AG09319 (cell line): ENCODE measurements around the gene DAPK2.
"Not testable (repeated sequence)": the region's sequence is repeated elsewhere in the genome, so short reads cannot be mapped to it uniquely, and the experiment has no call there.

Source experiments
- DNase-seq: peaks from one replicate; pipeline ENCODE4 v3.0.0-alpha.2; 2010; ENCODE audit warnings: low read depth; ENCODE audit errors: extremely low read depth
- TF ChIP-seq, protein P1 (sequence below): IDR thresholded peaks from 2 replicates; pipeline ENCODE4 v1.5.1; 2011; ENCODE audit warnings: low read depth, mild to moderate bottlenecking, inconsistent platforms, low read length, moderate library complexity

The DAPK2 gene

DNA sequence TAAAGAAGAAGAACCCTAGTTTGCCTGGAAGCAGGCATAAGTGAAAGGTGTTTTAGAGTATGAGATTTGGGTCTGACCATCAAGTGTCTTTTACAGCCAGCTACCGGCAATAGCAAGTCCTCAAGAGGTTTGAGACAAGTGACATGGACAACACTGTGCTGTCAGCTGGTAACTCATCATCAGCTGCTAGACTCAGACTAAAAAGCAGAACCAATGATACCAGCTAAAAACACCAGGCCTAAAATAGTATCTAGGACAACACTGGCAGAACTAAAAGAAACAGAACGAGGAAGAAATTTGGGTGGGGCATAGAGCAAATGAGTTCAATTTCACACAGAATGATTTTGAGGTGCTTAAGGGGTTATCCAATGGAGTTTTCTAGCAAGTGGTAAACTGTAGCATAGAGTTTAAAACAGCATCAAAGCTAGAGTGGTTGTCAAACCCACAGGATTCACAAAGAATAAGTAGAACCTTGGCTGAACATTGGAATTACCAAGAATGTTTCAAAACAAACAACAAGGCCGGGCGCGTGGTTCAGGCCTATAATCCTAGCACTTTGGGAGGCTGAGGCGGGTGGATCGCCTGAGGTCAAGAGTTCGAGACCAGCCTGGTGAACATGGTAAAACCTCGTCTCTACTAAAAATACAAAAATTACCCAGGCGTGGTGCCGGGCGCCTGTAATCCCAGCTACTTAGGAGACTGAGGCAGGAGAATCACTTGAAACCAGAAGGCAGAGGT, 43.4 kb upstream of the DAPK2 start:
- DNase-seq: no peak
- TF ChIP-seq, protein P1, sequence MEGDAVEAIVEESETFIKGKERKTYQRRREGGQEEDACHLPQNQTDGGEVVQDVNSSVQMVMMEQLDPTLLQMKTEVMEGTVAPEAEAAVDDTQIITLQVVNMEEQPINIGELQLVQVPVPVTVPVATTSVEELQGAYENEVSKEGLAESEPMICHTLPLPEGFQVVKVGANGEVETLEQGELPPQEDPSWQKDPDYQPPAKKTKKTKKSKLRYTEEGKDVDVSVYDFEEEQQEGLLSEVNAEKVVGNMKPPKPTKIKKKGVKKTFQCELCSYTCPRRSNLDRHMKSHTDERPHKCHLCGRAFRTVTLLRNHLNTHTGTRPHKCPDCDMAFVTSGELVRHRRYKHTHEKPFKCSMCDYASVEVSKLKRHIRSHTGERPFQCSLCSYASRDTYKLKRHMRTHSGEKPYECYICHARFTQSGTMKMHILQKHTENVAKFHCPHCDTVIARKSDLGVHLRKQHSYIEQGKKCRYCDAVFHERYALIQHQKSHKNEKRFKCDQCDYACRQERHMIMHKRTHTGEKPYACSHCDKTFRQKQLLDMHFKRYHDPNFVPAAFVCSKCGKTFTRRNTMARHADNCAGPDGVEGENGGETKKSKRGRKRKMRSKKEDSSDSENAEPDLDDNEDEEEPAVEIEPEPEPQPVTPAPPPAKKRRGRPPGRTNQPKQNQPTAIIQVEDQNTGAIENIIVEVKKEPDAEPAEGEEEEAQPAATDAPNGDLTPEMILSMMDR: no peak

DNA sequence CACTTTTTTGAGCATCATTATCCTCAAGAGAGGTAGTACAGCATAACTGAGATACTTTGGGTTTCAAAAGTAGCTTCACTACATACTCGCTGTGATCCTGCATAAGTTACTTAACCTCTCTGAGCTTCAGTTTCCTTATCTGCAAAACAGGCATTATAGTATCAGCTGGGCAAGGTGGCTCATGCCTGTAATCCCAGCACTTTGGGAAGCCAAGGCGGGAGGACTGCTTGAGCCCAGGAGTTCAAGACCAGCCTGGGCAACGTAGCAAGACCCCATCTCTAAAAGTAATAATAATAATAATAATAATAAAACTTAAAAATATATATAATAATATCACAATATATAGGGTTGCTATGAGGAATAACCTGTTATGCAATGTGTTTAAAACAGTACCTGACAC, 36.5 kb upstream of the DAPK2 start:
- no peak for DNase-seq
- TF ChIP-seq, protein P1: no peak

DNA sequence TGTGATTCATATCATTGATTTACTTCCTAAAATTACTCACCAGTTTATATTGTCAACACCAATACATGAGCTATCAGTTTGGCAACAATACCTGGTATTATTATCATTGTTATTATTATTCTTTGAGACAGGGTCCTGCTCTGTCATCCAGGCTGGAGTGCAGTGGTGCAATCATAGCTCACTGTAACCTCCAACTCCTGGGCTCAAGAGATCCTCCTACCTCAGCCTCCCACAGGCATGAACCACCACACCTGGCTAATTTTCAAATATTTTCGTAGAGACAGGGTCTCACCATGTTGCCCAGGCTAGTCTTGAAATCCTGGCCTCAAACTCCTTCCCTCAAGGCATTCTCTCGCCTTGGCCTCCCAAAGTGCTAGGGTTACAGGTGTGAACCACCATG, 27.2 kb upstream of the DAPK2 start:
- not testable (repeated sequence) for DNase-seq

DNA sequence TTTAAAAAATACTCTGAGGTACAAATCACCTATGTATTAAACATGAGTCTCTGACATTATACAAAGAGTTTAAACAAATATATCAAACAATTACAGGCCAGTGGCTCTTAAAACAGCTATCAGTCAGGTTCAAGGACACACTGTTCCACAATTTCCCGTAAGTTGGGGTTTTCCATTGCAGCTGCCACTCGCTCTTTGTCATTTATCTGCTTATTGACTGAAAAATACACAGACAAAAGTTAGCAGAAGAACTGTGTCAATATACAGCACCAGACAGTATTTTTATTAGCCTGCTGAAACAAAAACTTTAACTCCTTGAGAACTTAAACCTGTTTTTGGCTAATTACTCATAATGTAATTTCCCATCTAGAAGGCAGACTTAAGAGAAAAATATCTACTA, 26.5 kb upstream of the DAPK2 start:
- TF ChIP-seq, protein P1: no peak
- DNase-seq: no peak

DNA sequence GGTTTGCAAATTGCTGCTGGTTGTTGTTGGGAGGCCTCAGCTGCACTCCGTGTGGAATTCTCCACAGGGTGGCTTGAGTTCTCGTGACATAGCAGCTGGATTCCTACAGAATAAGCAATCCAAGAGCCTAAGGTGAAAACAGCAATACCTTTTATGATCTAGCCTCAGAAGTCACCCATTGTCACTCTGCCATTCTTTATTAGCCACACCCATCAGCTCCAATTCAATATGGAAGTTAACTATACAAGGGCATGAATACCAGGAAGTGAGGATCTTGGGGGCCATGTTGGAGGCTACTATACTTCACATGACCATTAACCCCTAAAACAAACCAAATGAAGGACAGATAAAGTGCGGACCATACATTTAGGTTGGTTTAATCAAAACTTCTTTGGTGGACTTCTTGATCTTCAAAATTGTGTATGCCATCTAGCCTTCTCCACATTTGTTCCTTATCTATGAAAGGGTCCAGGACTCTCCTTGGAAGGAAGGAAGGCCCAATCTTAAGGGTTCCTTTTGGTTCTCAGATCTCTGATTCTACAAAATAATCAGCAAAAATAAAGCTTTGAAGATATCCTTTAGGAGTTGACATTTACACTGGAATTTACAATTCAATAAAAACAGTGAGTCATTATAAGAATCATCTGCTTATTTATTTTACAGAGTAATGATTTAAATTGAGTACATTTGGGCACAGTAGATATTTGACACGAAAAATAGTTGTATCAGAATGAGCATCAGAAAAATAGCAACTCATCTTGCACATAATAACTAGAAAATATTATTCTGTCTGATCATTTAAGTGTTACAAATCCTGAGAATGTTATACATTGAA, 25.9 kb upstream of the DAPK2 start:
- no peak for DNase-seq
- TF ChIP-seq, protein P1: no peak

DNA sequence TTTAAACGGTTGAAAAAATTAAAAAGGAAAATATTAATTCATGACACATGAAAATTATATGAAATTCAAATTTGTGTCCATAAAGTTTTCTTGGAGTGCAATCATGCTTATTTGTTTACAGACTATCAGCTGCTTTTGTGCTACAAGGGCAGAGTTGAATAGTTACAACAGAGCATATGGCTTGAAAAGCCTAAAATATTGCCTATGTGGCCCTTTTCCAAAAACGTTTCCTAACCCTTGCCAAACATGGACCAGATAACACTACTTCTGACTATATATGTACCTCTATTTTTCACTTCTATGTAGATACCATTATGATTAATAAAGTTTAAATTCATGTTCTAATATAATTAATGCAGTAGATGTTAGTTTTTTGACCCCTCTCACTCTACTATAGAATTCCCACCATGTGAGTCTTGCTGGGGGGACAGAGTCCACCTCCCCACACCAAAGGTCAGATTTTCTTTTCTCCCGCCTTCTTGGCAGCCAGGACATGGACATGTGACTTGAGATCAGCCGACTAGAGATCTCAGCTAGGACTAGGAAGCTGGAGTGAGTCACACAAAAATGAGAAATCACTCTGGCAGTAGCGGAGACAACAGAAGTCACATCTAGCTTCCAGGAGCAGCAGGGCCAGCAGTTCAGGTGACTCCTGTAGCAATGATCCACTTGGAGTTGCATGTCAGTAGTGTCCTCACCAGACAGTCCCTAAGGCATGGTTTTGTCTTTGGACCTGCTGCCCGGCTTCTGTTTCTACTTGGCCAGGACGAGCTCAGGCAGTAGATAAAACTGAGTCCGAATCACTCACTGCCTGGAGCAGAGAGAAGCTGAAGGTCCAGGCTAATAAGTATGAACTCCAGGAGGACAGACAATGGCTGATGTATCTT, 24.9 kb upstream of the DAPK2 start:
- DNase-seq: no peak
- TF ChIP-seq, protein P1: no peak

DNA sequence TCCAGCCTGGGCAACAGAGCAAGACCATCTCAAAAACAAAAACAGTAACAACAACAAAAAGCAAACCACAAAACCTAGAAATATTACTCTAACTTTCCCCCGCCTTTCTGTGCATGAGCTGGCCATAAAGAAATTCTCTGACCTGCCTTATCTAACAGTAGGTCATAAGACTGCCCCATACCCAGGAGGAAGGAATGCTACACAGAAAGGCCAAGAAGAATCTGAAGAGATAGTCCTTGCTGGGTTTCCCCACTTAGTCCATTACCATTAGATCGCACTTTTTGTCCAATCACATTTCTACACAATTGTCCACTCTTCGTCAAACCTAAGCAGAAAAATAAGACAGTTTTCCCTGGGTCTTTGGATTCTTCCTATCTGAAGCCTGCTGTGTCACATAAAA, 23.8 kb upstream of the DAPK2 start:
- TF ChIP-seq, protein P1: no peak
- DNase-seq: no peak
